ENCODE measurements around the gene SCYL1.

DNA sequence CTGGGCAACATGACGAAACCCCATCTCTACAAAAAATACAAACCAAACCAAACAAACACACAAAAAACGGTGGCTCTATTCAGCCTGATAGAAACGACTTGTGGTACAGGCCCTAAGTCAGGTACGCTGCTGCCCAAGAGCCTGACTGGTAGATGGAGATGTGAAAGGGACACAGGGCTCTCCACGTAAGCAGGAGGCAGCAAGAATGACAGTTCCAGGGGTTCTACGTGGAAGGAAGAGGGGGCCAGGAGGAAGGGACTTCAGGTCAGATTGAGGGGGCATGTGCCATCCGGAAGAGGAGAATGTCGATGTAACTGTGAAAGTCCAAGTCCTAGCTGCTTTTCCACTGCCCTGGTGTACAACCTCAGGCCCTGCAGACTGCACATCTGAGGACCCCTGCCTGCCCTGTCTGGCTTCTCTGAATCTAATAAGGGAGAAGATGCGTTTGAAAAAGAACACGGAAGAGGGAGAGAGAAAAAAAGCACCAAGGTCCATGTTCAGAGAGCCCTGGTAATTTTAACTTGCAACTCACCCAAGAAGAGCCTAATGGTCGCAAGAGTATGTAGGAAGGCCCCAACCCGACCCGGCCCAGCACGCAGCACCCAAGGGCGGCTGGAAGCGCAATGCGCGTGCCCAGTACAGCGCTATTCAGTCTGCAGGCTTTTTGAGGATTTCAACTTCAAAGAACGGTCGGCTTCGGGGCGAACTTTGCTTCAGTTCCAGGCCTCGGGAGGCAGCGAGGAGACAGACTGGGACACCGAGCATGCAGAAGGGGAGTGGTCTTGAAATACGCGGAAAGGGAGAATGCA, 44.5 kb downstream of the SCYL1 start:
- TF ChIP-seq, protein P1, sequence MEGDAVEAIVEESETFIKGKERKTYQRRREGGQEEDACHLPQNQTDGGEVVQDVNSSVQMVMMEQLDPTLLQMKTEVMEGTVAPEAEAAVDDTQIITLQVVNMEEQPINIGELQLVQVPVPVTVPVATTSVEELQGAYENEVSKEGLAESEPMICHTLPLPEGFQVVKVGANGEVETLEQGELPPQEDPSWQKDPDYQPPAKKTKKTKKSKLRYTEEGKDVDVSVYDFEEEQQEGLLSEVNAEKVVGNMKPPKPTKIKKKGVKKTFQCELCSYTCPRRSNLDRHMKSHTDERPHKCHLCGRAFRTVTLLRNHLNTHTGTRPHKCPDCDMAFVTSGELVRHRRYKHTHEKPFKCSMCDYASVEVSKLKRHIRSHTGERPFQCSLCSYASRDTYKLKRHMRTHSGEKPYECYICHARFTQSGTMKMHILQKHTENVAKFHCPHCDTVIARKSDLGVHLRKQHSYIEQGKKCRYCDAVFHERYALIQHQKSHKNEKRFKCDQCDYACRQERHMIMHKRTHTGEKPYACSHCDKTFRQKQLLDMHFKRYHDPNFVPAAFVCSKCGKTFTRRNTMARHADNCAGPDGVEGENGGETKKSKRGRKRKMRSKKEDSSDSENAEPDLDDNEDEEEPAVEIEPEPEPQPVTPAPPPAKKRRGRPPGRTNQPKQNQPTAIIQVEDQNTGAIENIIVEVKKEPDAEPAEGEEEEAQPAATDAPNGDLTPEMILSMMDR (IDR thresholded peaks at IDR 0.05; ENCODE audit: poor library complexity), result no peak
- TF ChIP-seq EZH2 (IDR thresholded peaks at IDR 0.05; ENCODE audit: borderline replicate concordance) (no peak), EZH2phosphoT487 (IDR thresholded peaks at IDR 0.05; ENCODE audit: low read depth, severe bottlenecking, unreplicated experiment) (no peak)

Data from hepatocyte (in vitro differentiated cells).